Small intestine (tissue), 7 donors: ENCODE measurements around the gene SGSM1. TPM values are rescaled to one million over a fixed set of nuclear protein-coding genes. Genes with fewer than 3 reads are reported as not detected.

Experiments
- DNase-seq, 2 donors: peaks; one replicate each; pipeline versions ENCODE4 v3.0.0 to v3.0.0-alpha.2; 2013
- FAIRE-seq: peaks from 2 replicates; lab custom pipeline; 2012; peaks lifted over from hg19 to GRCh38; lab: Jason Lieb, UNC
- H3K27ac ChIP-seq, 3 donors: one replicate each; pipeline ENCODE4 v1.5.1; 2013; ENCODE audit warnings: low read length in 2 of 3, mild to moderate bottlenecking in 2 of 3, control low read depth in 1 of 3, inconsistent platforms in 1 of 3, low read depth in 1 of 3, moderate library complexity in 1 of 3
- H3K27me3 ChIP-seq, 3 donors: one replicate each; pipeline ENCODE4 v1.6.1; 2013; ENCODE audit warnings: low read length in 3 of 3, inconsistent platforms in 1 of 3; ENCODE audit not compliant: control insufficient read depth in 3 of 3, insufficient read depth in 3 of 3
- H3K36me3 ChIP-seq, 3 donors: one replicate each; pipeline ENCODE4 v1.6.1; 2013; ENCODE audit warnings: low read length in 3 of 3, inconsistent platforms in 1 of 3, low read depth in 1 of 3, mild to moderate bottlenecking in 1 of 3, moderate library complexity in 1 of 3; ENCODE audit not compliant: control insufficient read depth in 3 of 3, insufficient read depth in 2 of 3
- H3K4me1 ChIP-seq, 3 donors: one replicate each; pipeline ENCODE4 v1.6.1; 2013; ENCODE audit warnings: low read length in 2 of 3, inconsistent platforms in 1 of 3, low read depth in 1 of 3, mild to moderate bottlenecking in 1 of 3, moderate library complexity in 1 of 3; ENCODE audit not compliant: control insufficient read depth in 3 of 3, insufficient read depth in 2 of 3
- H3K4me3 ChIP-seq, 3 donors: one replicate each; pipeline ENCODE4 v1.5.1; 2013; ENCODE audit warnings: low read length in 3 of 3, control low read depth in 1 of 3, inconsistent platforms in 1 of 3, low read depth in 1 of 3, mild to moderate bottlenecking in 1 of 3, moderate library complexity in 1 of 3
- H3K9me3 ChIP-seq, 2 donors: one replicate each; pipeline ENCODE4 v1.6.1; 2013; ENCODE audit warnings: low read depth in 1 of 2, low read length in 1 of 2; ENCODE audit not compliant: control insufficient read depth in 2 of 2, insufficient read depth in 1 of 2
- WGBS, 3 donors: extraction: QIAGEN DNeasy Blood & Tissue Kit; methylation state at CpG; one replicate each; pipeline ENCODE4 v1.1.7; 2013; 5-methylcytosine and 5-hydroxymethylcytosine counted together
- polyA plus RNA-seq, 4 donors: library from polyadenylated mRNA; stranded (reverse) in 3 of 4; unstranded in 1 of 4; fragments of 200-250 nt in 3 of 4; fragments of 120-200 nt in 1 of 4; gene quantifications; one replicate each; pipeline versions ENCODE4 v1.2.1 to v1.2.3, GENCODE V29; 2013
- donor health status: healthy with polysubstance abuse.
- donor health status: control.
- donor health status: control.
- donor health status: Bipolar disorder and iron deficiency.
- donor health status: healthy.

SGSM1 gene
- polyA plus RNA-seq, 4 donors, result 0.27 to 11.0 (median 2.2) TPM; not detected in 1

GRCh38 chr22:24975125-24975640 is 169.2 kb downstream of the SGSM1 start:
- no peaks in the 10 kb centered on the region for H3K9me3 ChIP-seq
- no peaks in the 10 kb centered on the region for H3K27me3 ChIP-seq
- 68 to 76% (median 70%) methylated on average over 5 of the region's 5 CpGs for WGBS, 3 donors
- H3K36me3 ChIP-seq, result peaks cover 0 to 23% (median 0%) of the 10 kb centered on the region in 3 donors
- FAIRE-seq (no peak), DNase-seq (no peak)
- peak overlapping the region; percentile 58 to 83 (median 79) for H3K27ac ChIP-seq
- H3K4me1 ChIP-seq, result peaks cover 9 to 74% (median 15%) of the 10 kb centered on the region in 3 donors
- H3K4me3 ChIP-seq, result no peak overlapping the region

- 57 to 75% (median 72%) methylated on average over 11 of the region's 11 CpGs for WGBS, 3 donors
- no peak for FAIRE-seq
Observed at GRCh38 chr22:24975813-24976341, 169.9 kb downstream of the SGSM1 start.

DNA sequence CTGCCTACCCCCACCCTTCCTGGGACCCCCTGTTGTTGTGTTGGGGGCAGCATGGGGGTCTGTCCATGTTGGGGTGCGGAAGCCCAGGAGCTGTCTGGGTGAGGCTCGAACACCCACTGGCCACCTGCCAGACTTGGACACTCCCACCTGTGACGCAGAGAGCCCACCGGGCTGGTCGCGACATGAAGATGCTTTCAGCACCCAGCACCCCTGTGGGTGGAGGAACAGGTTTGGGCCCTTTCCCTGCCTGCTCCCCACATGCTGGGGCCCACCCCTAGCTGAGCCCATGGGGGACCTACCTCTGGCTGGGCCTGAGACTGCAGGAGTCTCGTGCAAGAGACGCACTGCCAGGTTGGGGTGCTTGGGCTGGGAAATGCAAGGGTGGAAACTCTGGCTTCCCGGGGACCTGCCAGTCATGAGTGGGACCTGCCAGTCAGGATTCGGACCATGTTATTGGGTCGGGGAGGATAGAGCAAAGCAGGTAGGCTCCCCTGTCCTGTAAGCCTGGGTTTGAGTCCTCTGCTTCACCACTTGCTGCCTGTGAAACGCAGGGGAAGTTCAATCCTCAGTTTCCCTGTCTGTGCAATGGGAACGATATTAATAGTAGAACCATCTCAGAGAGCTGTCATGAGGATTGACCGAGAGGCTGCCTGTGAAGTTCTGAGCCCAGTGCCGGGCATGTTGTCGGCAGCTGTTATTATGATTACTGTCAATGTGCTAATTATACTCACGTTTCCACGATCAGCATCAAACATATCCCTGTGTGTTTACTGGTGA is 170.6 kb downstream of the SGSM1 start:
- H3K4me1 ChIP-seq, result peaks cover 8 to 64% (median 10%) of the 10 kb centered on the region in 3 donors
- no peak overlapping the region for H3K4me3 ChIP-seq
- 59 to 71% (median 67%) methylated on average over 18 of the region's 18 CpGs for WGBS, 3 donors
- DNase-seq (no peak), FAIRE-seq (no peak)
- H3K9me3 ChIP-seq, result no peaks in the 10 kb centered on the region
- peak overlapping the region; percentile 80 to 95 (median 80) for H3K27ac ChIP-seq
- peaks cover 0 to 29% (median 0%) of the 10 kb centered on the region in 3 donors for H3K36me3 ChIP-seq
- H3K27me3 ChIP-seq, result no peaks in the 10 kb centered on the region

More at GRCh38 chr22:24975813-24976341, 169.9 kb downstream of the SGSM1 start:
- DNase-seq, result no peak
- Histone ChIP-seq H3K36me3 (peaks cover 0 to 24% (median 0%) of the 10 kb centered on the region in 3 donors), H3K27ac (peak overlapping the region; percentile 34 to 95 (median 80)), H3K4me1 (peaks cover 8 to 67% (median 15%) of the 10 kb centered on the region in 3 donors), H3K27me3 (no peaks in the 10 kb centered on the region), H3K9me3 (no peaks in the 10 kb centered on the region), H3K4me3 (no peak overlapping the region)

Other genes with a start within 250 kb of the SGSM1 start
- 100 to 1,000 TPM in 2 of 4 donors, 10 to 100 TPM in 2; 15.5 to 123 (median 76.5) TPM for gene LRRC75B, start 213.1 kb upstream of the SGSM1 start, polyA plus RNA-seq
- 100 to 1,000 TPM in 3 of 4 donors, 10 to 100 TPM in 1; 44.2 to 581 (median 265) TPM for gene GGT1, start 203.0 kb upstream of the SGSM1 start, polyA plus RNA-seq
- gene PIWIL3, start 31.5 kb upstream of the SGSM1 start, polyA plus RNA-seq, result under 1 TPM in 1 of 4 donors, not detected in 3; 0.21 TPM
- gene LHFPL7, start 140.5 kb downstream of the SGSM1 start, polyA plus RNA-seq, result under 1 TPM in 1 of 4 donors, not detected in 3; 0.34 TPM
- 10 to 100 TPM in 3 of 4 donors, 1 to 10 TPM in 1; 7.0 to 24.3 (median 14.7) TPM for gene KIAA1671, start 146.5 kb downstream of the SGSM1 start, polyA plus RNA-seq